Esophagus muscularis mucosa (tissue), 4 donors: Measurements from ENCODE around the gene AADACL2. TPM values are rescaled to one million over a fixed set of nuclear protein-coding genes. Genes with fewer than 3 reads are reported as not detected.

Source experiments
- DNase-seq: peaks from one replicate; pipeline ENCODE4 v3.0.0-alpha.2; 2017; ENCODE audit errors: extremely low spot score
- H3K27ac ChIP-seq, 4 donors: fragments of 200-600 bp; sonication (generic); replicated peaks in 1 of 4; 1 replicate in 3 of 4; 2 replicates in 1 of 4; pipeline ENCODE4 v1.5.1; 2016 to 2019; ENCODE audit warnings: mild to moderate bottlenecking in 1 of 4
- H3K27me3 ChIP-seq, 4 donors: fragments of 200-600 bp; sonication (generic); one replicate each; pipeline versions ENCODE4 v1.5.1 to v1.6.0; 2016 to 2019
- H3K36me3 ChIP-seq, 4 donors: fragments of 200-600 bp; sonication (generic); one replicate each; pipeline ENCODE4 v1.5.1; 2016 to 2019
- H3K4me1 ChIP-seq, 4 donors: fragments of 200-600 bp; sonication (generic); one replicate each; pipeline ENCODE4 v1.5.1; 2016 to 2019
- H3K4me3 ChIP-seq, 4 donors: fragments of 200-600 bp; sonication (generic); 1 replicate in 2 of 4; 2 replicates in 2 of 4; pipeline ENCODE4 v1.5.1; 2016 to 2019; ENCODE audit warnings: mild to moderate bottlenecking in 4 of 4, moderate library complexity in 1 of 4
- H3K9me3 ChIP-seq, 4 donors: fragments of 200-600 bp; sonication (generic); 1 replicate in 3 of 4; 2 replicates in 1 of 4; pipeline ENCODE4 v1.5.1; 2016 to 2019
- CTCF ChIP-seq, 3 experiments: fragments of 200-600 bp in 2 of 3; fragments of 450-650 bp in 1 of 3; sonication (generic) in 2 of 3; IDR thresholded peaks; one replicate each; pipeline ENCODE4 v1.5.1; 2017 to 2019; ENCODE audit warnings: antibody characterized with exemption in 3 of 3, mild to moderate bottlenecking in 2 of 3, moderate library complexity in 1 of 3
- EP300 ChIP-seq: sonication (generic); formaldehyde crosslinking; IDR thresholded peaks from one replicate; pipeline ENCODE4 v1.6.1; 2017; ENCODE audit warnings: antibody characterized with exemption
- POLR2A ChIP-seq: fragments of 450-650 bp; IDR thresholded peaks from one replicate; pipeline ENCODE4 v1.6.1; 2017; ENCODE audit warnings: antibody characterized with exemption, moderate library complexity, mild to moderate bottlenecking, low read depth
- POLR2AphosphoS5 ChIP-seq, 2 donors: sonication (generic); formaldehyde crosslinking; IDR thresholded peaks; one replicate each; pipeline ENCODE4 v1.6.1; 2017; ENCODE audit warnings: antibody characterized with exemption in 2 of 2
- whole genome bisulfite sequencing: methylation state at CpG from one replicate; pipeline ENCODE4 v1.1.5; 2018; 5-methylcytosine and 5-hydroxymethylcytosine counted together
- intact Hi-C: fragments of 100-400 bp; cut with DNase I; formaldehyde crosslinking; loops from one replicate; pipeline ENCODE4 v1.15.1; 2023
- total RNA-seq, 4 donors: library from RNA; depleted of rRNA; stranded (reverse); fragments of >200 nt; gene quantifications; one replicate each; pipeline versions ENCODE4 v1.1.0 to v1.2.1, GENCODE V29; 2016

Gene AADACL2
- total RNA-seq, 4 donors from 2014 or later = 0.17 to 0.33 (median 0.26) TPM; not detected in 1

- H3K27ac ChIP-seq = no peak overlapping the region
- H3K27me3 ChIP-seq = no peaks in the 10 kb centered on the region
- intact Hi-C loops = no loop called here
- no peak for DNase-seq
- no peaks in the 10 kb centered on the region for H3K4me1 ChIP-seq
- TF ChIP-seq CTCF (IDR thresholded peaks at IDR 0.05) = no peak
- TF ChIP-seq EP300 = no peak
- no peak for TF ChIP-seq POLR2A
- no peak for TF ChIP-seq POLR2AphosphoS5 (IDR thresholded peaks at IDR 0.05)
- peaks cover 0 to 7% (median 0%) of the 10 kb centered on the region in 4 donors for H3K9me3 ChIP-seq
- no peaks in the 10 kb centered on the region for H3K36me3 ChIP-seq
- 63% methylated on average over 1 of the region's 1 CpG for WGBS
- no peak overlapping the region for H3K4me3 ChIP-seq
Observed at GRCh38 chr3:151709847-151710246, 23.9 kb upstream of the AADACL2 start.

GRCh38 chr3:151721294-151721693 lies 12.4 kb upstream of the AADACL2 start:
- DNase-seq = no peak
- intact Hi-C loops = no loop called here
- WGBS = 94% methylated on average over 8 of the region's 8 CpGs
- H3K27ac ChIP-seq = no peak overlapping the region
- TF ChIP-seq CTCF (IDR thresholded peaks at IDR 0.05) (no peak), POLR2AphosphoS5 (IDR thresholded peaks at IDR 0.05) (no peak), EP300 (no peak), POLR2A (no peak)
- no peak overlapping the region for H3K4me3 ChIP-seq
- H3K4me1 ChIP-seq = no peaks in the 10 kb centered on the region
- no peaks in the 10 kb centered on the region for H3K9me3 ChIP-seq
- no peaks in the 10 kb centered on the region for H3K27me3 ChIP-seq
- no peaks in the 10 kb centered on the region for H3K36me3 ChIP-seq

- 73% methylated on average over 2 of the region's 2 CpGs for WGBS
- no peak overlapping the region for H3K4me3 ChIP-seq
- TF ChIP-seq POLR2A = no peak
- no peak for TF ChIP-seq CTCF (IDR thresholded peaks at IDR 0.05)
- TF ChIP-seq EP300 = no peak
Observed at GRCh38 chr3:151722856-151723255, 10.9 kb upstream of the AADACL2 start.

GRCh38 chr3:151724576-151725562 lies 8.9 kb upstream of the AADACL2 start:
- Histone ChIP-seq H3K36me3 (no peaks in the 10 kb centered on the region), H3K27me3 (no peaks in the 10 kb centered on the region), H3K27ac (no peak overlapping the region), H3K4me1 (no peaks in the 10 kb centered on the region), H3K4me3 (no peak overlapping the region), H3K9me3 (no peaks in the 10 kb centered on the region)
- WGBS = 71% methylated on average over 6 of the region's 6 CpGs
- no peak for DNase-seq
- intact Hi-C loops = no loop called here
- TF ChIP-seq POLR2AphosphoS5 (IDR thresholded peaks at IDR 0.05) (no peak), POLR2A (no peak), CTCF (IDR thresholded peaks at IDR 0.05) (no peak), EP300 (no peak)

More at GRCh38 chr3:151722856-151723255, 10.9 kb upstream of the AADACL2 start:
- no peaks in the 10 kb centered on the region for H3K36me3 ChIP-seq
- intact Hi-C loops = no loop called here
- no peak overlapping the region for H3K27ac ChIP-seq
- no peaks in the 10 kb centered on the region for H3K4me1 ChIP-seq
- no peaks in the 10 kb centered on the region for H3K9me3 ChIP-seq
- no peaks in the 10 kb centered on the region for H3K27me3 ChIP-seq
- DNase-seq = no peak
